ENCODE measurements around the gene SSR2.

GRCh38 chr1:155977690-155978324, 42.9 kb downstream of the SSR2 start:
- no peak for TF ChIP-seq CTCF (IDR thresholded peaks at IDR 0.05)
- TF ChIP-seq EP300 (IDR thresholded peaks at IDR 0.05; ENCODE audit: low read depth): no peak
- no peak for TF ChIP-seq POLR2A (IDR thresholded peaks at IDR 0.05)

Measured in transverse colon (tissue), 3 donors.